ENCODE data around the gene TNIP1. TPM values are rescaled to one million over a fixed set of nuclear protein-coding genes. Genes with fewer than 3 reads are reported as not detected.
A peak's percentile ranks its signal among the peaks of the same experiment; 100 is the strongest.

Gene TNIP1
- total RNA-seq, 6 donors from 2014 or later = 109 to 166 (median 130) TPM

- peaks cover 5 to 85% (median 48%) of the 10 kb centered on the region in 4 donors for H3K36me3 ChIP-seq
- H3K27ac ChIP-seq = peak overlapping the region in 3 of 4 donors; percentile 32 to 47 (median 35)
- ATAC-seq (ENCODE audit: low FRiP score in 2 of 2) = peak in 1 of 2 donors; percentile 42
Observed at GRCh38 chr5:151125421-151125820, 44.6 kb upstream of the TNIP1 start.

GRCh38 chr5:151123897-151124751, 43.3 kb upstream of the TNIP1 start:
- ATAC-seq (ENCODE audit: low FRiP score in 2 of 2) (no peak), DNase-seq (peak in 1 of 2 donors; percentile 61)
- WGBS, 2 donors = 78 to 81% methylated on average over 15 to 17 of the region's 17 CpGs
- peaks cover 5 to 85% (median 46%) of the 10 kb centered on the region in 4 donors for H3K36me3 ChIP-seq
- no peak for TF ChIP-seq EP300 (IDR thresholded peaks at IDR 0.05)
- TF ChIP-seq POLR2A (IDR thresholded peaks at IDR 0.05) = no peak
- TF ChIP-seq, protein P1, sequence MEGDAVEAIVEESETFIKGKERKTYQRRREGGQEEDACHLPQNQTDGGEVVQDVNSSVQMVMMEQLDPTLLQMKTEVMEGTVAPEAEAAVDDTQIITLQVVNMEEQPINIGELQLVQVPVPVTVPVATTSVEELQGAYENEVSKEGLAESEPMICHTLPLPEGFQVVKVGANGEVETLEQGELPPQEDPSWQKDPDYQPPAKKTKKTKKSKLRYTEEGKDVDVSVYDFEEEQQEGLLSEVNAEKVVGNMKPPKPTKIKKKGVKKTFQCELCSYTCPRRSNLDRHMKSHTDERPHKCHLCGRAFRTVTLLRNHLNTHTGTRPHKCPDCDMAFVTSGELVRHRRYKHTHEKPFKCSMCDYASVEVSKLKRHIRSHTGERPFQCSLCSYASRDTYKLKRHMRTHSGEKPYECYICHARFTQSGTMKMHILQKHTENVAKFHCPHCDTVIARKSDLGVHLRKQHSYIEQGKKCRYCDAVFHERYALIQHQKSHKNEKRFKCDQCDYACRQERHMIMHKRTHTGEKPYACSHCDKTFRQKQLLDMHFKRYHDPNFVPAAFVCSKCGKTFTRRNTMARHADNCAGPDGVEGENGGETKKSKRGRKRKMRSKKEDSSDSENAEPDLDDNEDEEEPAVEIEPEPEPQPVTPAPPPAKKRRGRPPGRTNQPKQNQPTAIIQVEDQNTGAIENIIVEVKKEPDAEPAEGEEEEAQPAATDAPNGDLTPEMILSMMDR (IDR thresholded peaks at IDR 0.05) = no peak
- TF ChIP-seq POLR2AphosphoS5 (IDR thresholded peaks at IDR 0.05) = no peak
- H3K4me3 ChIP-seq = no peak overlapping the region
- no peaks in the 10 kb centered on the region for H3K27me3 ChIP-seq
- peak overlapping the region in 1 of 4 donors; percentile 13 for H3K27ac ChIP-seq
- H3K9me3 ChIP-seq = no peaks in the 10 kb centered on the region
- H3K4me1 ChIP-seq = peaks cover 2 to 9% (median 5%) of the 10 kb centered on the region in 4 donors

More at GRCh38 chr5:151125421-151125820, 44.6 kb upstream of the TNIP1 start:
- peak in 1 of 2 donors; percentile 32 for DNase-seq
- H3K9me3 ChIP-seq = no peaks in the 10 kb centered on the region
- no peaks in the 10 kb centered on the region for H3K27me3 ChIP-seq
- H3K4me3 ChIP-seq = no peak overlapping the region
- TF ChIP-seq, protein P1 (IDR thresholded peaks at IDR 0.05) = no peak
- TF ChIP-seq POLR2A (IDR thresholded peaks at IDR 0.05) = no peak
- no peak for TF ChIP-seq EP300 (IDR thresholded peaks at IDR 0.05)
- no peak for TF ChIP-seq POLR2AphosphoS5 (IDR thresholded peaks at IDR 0.05)
- 59 to 71% methylated on average over 7 of the region's 7 CpGs for WGBS, 2 donors
- peaks cover 2 to 9% (median 5%) of the 10 kb centered on the region in 4 donors for H3K4me1 ChIP-seq

DNA sequence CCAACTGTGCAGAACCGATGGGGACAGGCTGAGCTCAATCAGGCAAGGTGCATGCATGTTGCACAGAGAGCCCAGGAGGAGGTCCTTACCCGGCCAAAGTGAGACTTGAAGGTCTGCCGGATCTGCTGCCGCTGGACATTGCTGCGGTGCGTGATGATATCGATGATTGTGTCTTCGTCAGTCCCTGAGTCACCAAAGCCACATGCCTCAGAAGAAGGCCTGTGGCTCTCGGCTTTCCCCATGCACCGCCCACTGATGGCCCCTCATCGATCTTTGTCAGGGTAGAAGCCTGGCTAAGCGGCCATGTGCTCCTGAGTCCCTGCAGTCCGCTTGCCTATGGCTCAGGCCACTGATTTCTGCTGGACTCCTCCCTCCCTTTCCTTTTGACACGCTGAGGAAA, 42.0 kb upstream of the TNIP1 start:
- WGBS, 2 donors = 95 to 96% methylated on average over 5 to 14 of the region's 14 CpGs
- H3K4me3 ChIP-seq = no peak overlapping the region
- H3K27me3 ChIP-seq = no peaks in the 10 kb centered on the region
- H3K4me1 ChIP-seq = peaks cover 2 to 9% (median 5%) of the 10 kb centered on the region in 4 donors
- ATAC-seq (ENCODE audit: low FRiP score in 2 of 2) (no peak), DNase-seq (no peak)
- peaks cover 5 to 85% (median 47%) of the 10 kb centered on the region in 4 donors for H3K36me3 ChIP-seq
- TF ChIP-seq EP300 (IDR thresholded peaks at IDR 0.05) (no peak), POLR2AphosphoS5 (IDR thresholded peaks at IDR 0.05) (no peak), POLR2A (IDR thresholded peaks at IDR 0.05) (no peak)
- TF ChIP-seq, protein P1 (IDR thresholded peaks at IDR 0.05) = no peak
- peak overlapping the region in 1 of 4 donors; percentile 13 for H3K27ac ChIP-seq
- H3K9me3 ChIP-seq = no peaks in the 10 kb centered on the region

- Histone ChIP-seq H3K36me3 (peaks cover 5 to 86% (median 53%) of the 10 kb centered on the region in 4 donors), H3K9me3 (no peaks in the 10 kb centered on the region), H3K4me3 (no peak overlapping the region), H3K27ac (peak overlapping the region in 1 of 4 donors; percentile 13), H3K4me1 (peaks cover 2 to 9% (median 5%) of the 10 kb centered on the region in 4 donors), H3K27me3 (no peaks in the 10 kb centered on the region)
- WGBS, 2 donors = 84 to 86% methylated on average over 2 to 5 of the region's 5 CpGs
- ATAC-seq (ENCODE audit: low FRiP score in 2 of 2) = no peak
- no peak for DNase-seq
- TF ChIP-seq EP300 (IDR thresholded peaks at IDR 0.05) = no peak
- TF ChIP-seq POLR2AphosphoS5 (IDR thresholded peaks at IDR 0.05) = peak in 1 of 2 donors; percentile 44
Observed at GRCh38 chr5:151121665-151122064, 40.8 kb upstream of the TNIP1 start.

GRCh38 chr5:151121095-151121494, 40.3 kb upstream of the TNIP1 start:
- H3K4me1 ChIP-seq = peaks cover 0 to 5% (median 2%) of the 10 kb centered on the region in 4 donors
- 100% methylated on average over 2 of the region's 2 CpGs for WGBS, 2 donors
- TF ChIP-seq POLR2A (IDR thresholded peaks at IDR 0.05) = no peak
- TF ChIP-seq, protein P1 (IDR thresholded peaks at IDR 0.05) = no peak
- no peak for TF ChIP-seq EP300 (IDR thresholded peaks at IDR 0.05)
- no peak for TF ChIP-seq POLR2AphosphoS5 (IDR thresholded peaks at IDR 0.05)
- no peaks in the 10 kb centered on the region for H3K27me3 ChIP-seq
- H3K4me3 ChIP-seq = no peak overlapping the region
- H3K36me3 ChIP-seq = peaks cover 5 to 89% (median 56%) of the 10 kb centered on the region in 4 donors
- no peak for ATAC-seq (ENCODE audit: low FRiP score in 2 of 2)
- no peaks in the 10 kb centered on the region for H3K9me3 ChIP-seq
- peak overlapping the region in 1 of 4 donors; percentile 13 for H3K27ac ChIP-seq
- no peak for DNase-seq
